Nephron (organoid): ENCODE measurements around the gene SP2.

Source experiments
- H3K27ac Mint-ChIP-seq, 3 experiments: 2 replicates each; pipeline ENCODE4 v1.8.0; 2020; ENCODE audit warnings: mixed read lengths in 3 of 3, mild to moderate bottlenecking in 2 of 3, moderate library complexity in 1 of 3
- H3K27me3 Mint-ChIP-seq: 2 replicates; pipeline ENCODE4 v1.8.0; 2021; ENCODE audit warnings: low read depth, mild to moderate bottlenecking, moderate library complexity, mixed read lengths
- H3K36me3 Mint-ChIP-seq: 2 replicates; pipeline ENCODE4 v1.8.0; 2020; ENCODE audit warnings: low read depth, mixed read lengths
- H3K4me1 Mint-ChIP-seq: 2 replicates; pipeline ENCODE4 v1.8.0; 2020; ENCODE audit warnings: mixed read lengths
- H3K4me3 Mint-ChIP-seq, 3 experiments: 2 replicates each; pipeline ENCODE4 v1.8.0; 2020; ENCODE audit warnings: mild to moderate bottlenecking in 3 of 3, mixed read lengths in 3 of 3, moderate library complexity in 2 of 3
- H3K9me3 Mint-ChIP-seq: 2 replicates; pipeline ENCODE4 v1.8.0; 2020; ENCODE audit warnings: mixed read lengths
- TF ChIP-seq, protein P1 (sequence below), 3 experiments: fragments of 200-600 bp; sonication (generic); IDR thresholded peaks; one replicate each; pipeline ENCODE4 v1.5.0; 2021; ENCODE audit warnings: antibody characterized with exemption in 3 of 3; ENCODE audit not compliant: unreplicated experiment in 3 of 3

Gene SP2

DNA sequence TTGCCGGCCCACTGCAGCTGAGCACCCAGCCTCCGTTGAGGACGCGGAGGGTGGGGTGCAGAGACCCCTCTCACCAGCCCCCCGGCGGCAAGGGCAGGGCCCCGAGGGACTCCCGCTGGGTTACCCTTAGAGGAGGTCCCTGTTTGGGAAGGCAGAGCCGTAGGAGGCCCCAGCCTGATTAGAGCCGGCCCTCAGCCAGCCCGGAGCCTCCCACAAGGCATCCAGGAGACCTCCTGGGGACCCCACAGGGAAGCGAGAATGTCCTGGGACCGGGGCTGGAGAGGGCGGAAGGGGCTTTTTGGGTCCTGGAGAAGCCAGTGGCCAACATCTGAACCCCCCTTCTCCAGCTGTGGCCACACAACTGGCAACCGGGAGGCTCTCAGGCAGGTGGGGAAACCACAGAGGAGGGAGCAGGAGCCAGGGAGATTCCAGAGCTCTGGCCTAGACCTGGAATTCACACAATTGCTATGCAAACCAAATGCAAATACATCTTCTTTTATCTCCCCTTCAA lies 23.3 kb upstream of the SP2 start:
- Mint-ChIP-seq H3K36me3 (no peaks in the 10 kb centered on the region), H3K4me3 (peak overlapping the region in 1 of 3 experiments; percentile 5), H3K4me1 (peaks cover 37% of the 10 kb centered on the region), H3K9me3 (no peaks in the 10 kb centered on the region), H3K27me3 (peaks cover 84% of the 10 kb centered on the region), H3K27ac (peak overlapping the region in 2 of 3 experiments; percentile 35 to 55)
- TF ChIP-seq, protein P1, sequence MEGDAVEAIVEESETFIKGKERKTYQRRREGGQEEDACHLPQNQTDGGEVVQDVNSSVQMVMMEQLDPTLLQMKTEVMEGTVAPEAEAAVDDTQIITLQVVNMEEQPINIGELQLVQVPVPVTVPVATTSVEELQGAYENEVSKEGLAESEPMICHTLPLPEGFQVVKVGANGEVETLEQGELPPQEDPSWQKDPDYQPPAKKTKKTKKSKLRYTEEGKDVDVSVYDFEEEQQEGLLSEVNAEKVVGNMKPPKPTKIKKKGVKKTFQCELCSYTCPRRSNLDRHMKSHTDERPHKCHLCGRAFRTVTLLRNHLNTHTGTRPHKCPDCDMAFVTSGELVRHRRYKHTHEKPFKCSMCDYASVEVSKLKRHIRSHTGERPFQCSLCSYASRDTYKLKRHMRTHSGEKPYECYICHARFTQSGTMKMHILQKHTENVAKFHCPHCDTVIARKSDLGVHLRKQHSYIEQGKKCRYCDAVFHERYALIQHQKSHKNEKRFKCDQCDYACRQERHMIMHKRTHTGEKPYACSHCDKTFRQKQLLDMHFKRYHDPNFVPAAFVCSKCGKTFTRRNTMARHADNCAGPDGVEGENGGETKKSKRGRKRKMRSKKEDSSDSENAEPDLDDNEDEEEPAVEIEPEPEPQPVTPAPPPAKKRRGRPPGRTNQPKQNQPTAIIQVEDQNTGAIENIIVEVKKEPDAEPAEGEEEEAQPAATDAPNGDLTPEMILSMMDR (IDR thresholded peaks at IDR 0.05; ENCODE audit: unreplicated experiment in 3 of 3): no peak

- peak overlapping the region in 2 of 3 experiments; percentile 30 to 32 for H3K4me3 Mint-ChIP-seq
- TF ChIP-seq, protein P1 (IDR thresholded peaks at IDR 0.05; ENCODE audit: unreplicated experiment in 3 of 3): no peak
- peak overlapping the region in 2 of 3 experiments; percentile 35 to 55 for H3K27ac Mint-ChIP-seq
- peaks cover 44% of the 10 kb centered on the region for H3K4me1 Mint-ChIP-seq
- H3K9me3 Mint-ChIP-seq: no peaks in the 10 kb centered on the region
- no peaks in the 10 kb centered on the region for H3K36me3 Mint-ChIP-seq
- H3K27me3 Mint-ChIP-seq: peaks cover 83% of the 10 kb centered on the region
Observed at GRCh38 chr17:47873200-47874090, 22.6 kb upstream of the SP2 start.

DNA sequence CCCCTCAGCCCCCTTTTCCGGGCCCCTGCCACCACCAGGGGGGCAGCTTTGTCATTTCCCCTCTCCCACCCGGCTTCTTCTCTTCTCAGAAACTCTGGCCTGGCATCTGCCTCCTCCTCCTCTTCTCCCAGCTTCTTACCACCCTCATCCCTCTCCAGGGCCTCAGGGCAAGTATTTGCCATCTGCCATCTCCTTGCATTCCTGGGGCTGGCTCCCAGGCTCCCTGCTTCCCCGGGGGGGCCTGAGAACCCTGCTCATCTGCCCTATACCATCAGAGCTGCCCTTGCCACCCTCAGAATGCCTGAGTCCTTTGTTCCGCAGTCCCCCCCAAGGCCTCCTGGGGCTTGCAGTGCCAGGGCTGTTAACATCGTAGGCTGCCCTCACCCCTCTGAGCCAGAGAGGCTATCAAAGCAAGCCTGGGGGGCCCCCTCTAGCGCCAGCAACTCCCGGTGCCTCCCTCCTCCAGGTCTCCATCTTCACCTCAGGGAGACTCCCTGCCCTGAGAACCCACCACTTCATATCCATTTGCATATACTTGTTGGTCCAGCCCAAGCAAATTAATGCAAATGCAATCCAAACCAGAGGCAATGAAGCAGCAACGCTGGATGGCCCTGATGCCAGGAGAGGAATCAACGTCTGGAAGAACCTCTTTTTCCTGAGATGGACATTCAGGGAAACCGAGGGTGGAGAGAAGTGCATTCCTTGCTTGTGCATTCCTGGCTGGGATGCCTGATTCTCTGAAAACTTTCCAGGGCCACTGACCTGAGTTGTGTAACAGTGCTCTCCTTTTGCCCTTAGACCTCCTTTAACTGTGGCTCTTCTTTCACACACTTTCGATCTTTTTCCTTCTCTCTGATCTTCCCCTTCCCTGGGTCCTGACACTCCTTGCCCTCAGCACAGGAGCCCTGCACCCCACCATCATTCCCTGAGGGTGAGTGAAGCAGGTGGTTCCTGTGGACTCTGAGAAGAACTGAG lies 20.7 kb upstream of the SP2 start:
- Mint-ChIP-seq H3K9me3 (no peaks in the 10 kb centered on the region), H3K27ac (no peak overlapping the region), H3K36me3 (no peaks in the 10 kb centered on the region), H3K4me1 (peaks cover 46% of the 10 kb centered on the region), H3K4me3 (no peak overlapping the region), H3K27me3 (peaks cover 74% of the 10 kb centered on the region)
- TF ChIP-seq, protein P1 (IDR thresholded peaks at IDR 0.05; ENCODE audit: unreplicated experiment in 3 of 3): no peak

GRCh38 chr17:47877368-47878034 lies 18.5 kb upstream of the SP2 start:
- peaks cover 47% of the 10 kb centered on the region for H3K4me1 Mint-ChIP-seq
- H3K27ac Mint-ChIP-seq: peak overlapping the region in 1 of 3 experiments; percentile 20
- TF ChIP-seq, protein P1 (IDR thresholded peaks at IDR 0.05; ENCODE audit: unreplicated experiment in 3 of 3): no peak
- H3K27me3 Mint-ChIP-seq: peaks cover 68% of the 10 kb centered on the region
- H3K4me3 Mint-ChIP-seq: peak overlapping the region in 1 of 3 experiments; percentile 10
- no peaks in the 10 kb centered on the region for H3K9me3 Mint-ChIP-seq
- no peaks in the 10 kb centered on the region for H3K36me3 Mint-ChIP-seq

DNA sequence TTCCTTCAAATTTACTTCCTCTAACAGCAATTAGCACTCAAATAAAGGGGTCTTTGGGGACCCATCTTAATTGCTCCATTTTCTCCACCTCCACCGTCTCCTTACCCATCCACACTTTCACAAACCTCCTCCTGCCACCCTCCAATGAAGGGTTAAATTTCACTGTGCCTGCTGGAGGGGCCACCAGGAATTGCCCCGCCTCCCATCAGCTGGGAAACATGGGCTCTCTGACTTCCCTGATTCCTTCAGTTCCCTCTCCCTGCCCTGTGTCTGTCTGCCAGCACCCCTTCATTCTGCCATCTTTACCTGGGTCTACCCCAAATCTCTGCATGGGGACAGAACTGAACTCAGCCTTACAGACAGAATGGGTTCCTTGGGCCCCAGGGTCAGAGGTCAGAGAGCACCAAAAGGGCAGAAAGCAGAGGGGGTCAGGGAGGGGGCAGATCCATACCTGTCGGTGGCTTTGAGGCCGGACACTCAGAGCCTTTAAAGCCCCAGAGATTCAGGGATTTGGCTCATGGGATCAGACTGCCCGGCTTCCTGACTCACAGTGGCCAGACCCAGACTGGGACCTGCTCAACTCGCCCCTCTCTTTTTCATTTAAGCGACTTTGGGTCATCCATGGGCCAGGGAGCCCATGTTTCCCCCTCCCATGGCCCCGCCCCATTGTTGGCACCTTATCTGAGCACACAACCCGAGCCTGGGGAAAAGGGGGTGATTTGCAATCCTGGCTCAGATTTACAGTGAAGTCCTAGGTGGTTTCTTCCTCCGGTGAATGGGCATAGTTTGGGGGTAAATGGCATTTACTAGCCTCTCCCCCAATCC lies 17.6 kb upstream of the SP2 start:
- Mint-ChIP-seq H3K27ac (peak overlapping the region in 1 of 3 experiments; percentile 50), H3K9me3 (no peaks in the 10 kb centered on the region), H3K4me1 (peaks cover 44% of the 10 kb centered on the region), H3K27me3 (peaks cover 66% of the 10 kb centered on the region), H3K4me3 (no peak overlapping the region), H3K36me3 (no peaks in the 10 kb centered on the region)
- TF ChIP-seq, protein P1 (IDR thresholded peaks at IDR 0.05; ENCODE audit: unreplicated experiment in 3 of 3): no peak
